GM23248 (cell line): ENCODE results near the gene SALL3.

ENCODE experiments used
- EZH2 ChIP-seq: fragments of 200-600 bp; sonication (generic); IDR thresholded peaks from 2 replicates; pipeline ENCODE4 v1.6.1; 2018; ENCODE audit warnings: antibody characterized with exemption, mild to moderate bottlenecking; ENCODE audit not compliant: insufficient read depth, poor library complexity, severe bottlenecking
- EZH2phosphoT487 ChIP-seq: fragments of 200-600 bp; sonication (generic); IDR thresholded peaks from 2 replicates; pipeline ENCODE4 v1.6.1; 2018; ENCODE audit warnings: antibody characterized with exemption, moderate library complexity, mild to moderate bottlenecking, low read depth; ENCODE audit not compliant: insufficient read depth

DNA sequence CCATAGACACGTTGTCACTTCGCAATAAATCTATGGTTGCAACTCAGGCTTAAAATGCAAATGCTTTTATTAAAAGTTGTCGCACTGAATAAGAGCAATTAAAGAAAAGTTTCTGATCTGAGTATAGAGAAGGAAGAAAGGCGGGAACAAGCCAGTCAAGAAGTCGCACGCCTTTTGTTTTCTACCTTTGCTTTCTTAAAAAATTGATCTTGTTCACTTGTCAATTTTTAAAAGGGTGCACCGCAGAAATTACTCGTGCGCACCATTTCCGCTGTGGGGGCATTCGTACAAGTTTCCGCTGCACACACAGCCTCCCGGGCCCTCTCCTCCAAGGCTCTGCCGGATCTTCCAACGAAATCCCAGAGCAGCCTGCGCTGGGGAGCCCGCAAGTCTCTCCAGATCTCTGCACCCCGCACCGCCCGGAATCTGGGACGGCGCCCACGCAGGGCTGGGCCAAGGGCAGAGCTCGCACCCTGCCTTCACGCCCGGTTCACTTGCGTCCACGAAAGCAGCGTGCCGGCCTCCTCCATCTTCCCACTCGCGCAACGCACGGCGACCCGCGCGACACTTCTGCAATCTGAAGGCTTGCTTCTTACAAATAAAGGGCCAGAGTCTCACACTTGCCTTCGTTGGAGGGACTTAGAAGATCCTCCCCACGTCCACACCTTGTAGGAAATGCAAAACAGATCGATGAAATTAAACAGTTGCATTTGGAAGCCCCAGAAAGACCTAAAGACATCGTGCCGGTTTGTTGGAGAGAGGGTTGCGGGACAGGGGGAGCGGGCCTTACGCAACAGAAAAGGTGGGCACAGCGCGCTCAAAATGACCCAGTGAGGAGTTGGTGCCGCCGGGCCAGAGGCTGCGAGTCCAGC is 2.6 kb upstream of the SALL3 start:
- TF ChIP-seq EZH2 (no peak), EZH2phosphoT487 (no peak)
